ENCODE results near the gene POLR3E. TPM values are rescaled to one million over a fixed set of nuclear protein-coding genes. Genes with fewer than 3 reads are reported as not detected.
A peak's percentile ranks its signal among the peaks of the same experiment; 100 is the strongest.

POLR3E gene
- total RNA-seq, 1 donor from 2014 or later, result 97.1 TPM

DNA sequence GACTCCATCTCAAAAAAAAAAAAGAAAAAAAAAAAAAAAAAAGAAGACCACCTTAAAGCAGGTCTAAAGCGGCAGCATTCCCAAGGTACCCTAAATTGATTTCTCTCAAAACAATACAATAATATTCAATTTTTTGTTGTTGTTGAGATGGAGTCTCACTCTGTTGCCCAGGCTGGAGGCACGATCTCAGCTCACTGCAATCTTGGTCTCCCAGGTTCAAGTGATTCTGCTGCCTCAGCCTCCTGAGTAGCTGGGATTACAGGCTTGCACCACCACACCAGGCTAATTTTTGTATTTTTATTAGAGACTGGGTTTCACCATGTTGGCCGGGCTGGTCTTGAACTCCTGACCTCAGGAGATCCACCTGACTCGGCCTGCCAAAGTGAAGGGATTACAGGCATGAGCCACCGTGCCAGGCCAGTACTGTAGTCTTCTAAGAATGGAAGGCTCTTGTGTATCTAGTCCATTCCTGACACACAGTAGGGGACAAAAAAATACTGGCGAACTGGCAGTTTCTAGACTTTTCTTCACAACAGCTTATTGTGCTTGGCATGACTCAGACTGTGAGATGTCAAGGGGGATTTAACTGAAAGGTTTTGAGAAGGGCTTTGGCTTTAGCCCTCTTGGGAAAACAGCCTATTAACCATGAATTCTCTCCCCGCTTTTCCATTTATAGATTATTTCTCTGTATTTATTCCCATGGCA lies 59.9 kb downstream of the POLR3E start:
- H3K27me3 Mint-ChIP-seq, result no peaks in the 10 kb centered on the region
- peak overlapping the region; percentile 58 for H3K4me3 Mint-ChIP-seq
- peak; percentile 51 for ATAC-seq (ENCODE audit: low read depth)
- H3K27ac Mint-ChIP-seq, result peak overlapping the region; percentile 77
- DNase-seq, result no peak
- ChIA-PET CTCF (interaction anchor here (0.9 kb wide), 1 partner anchor 38 kb away, joined by 3 read pairs; no protein-coding TSS in a partner anchor), POLR2A (interaction anchor here (0.6 to 1.1 kb wide), 2 partner anchors 17 to 551 kb away, joined by 3 to 4 read pairs; no protein-coding TSS in a partner anchor)
- peaks cover 31% of the 10 kb centered on the region for H3K4me1 Mint-ChIP-seq
- H3K9me3 Mint-ChIP-seq, result no peaks in the 10 kb centered on the region
- H3K36me3 Mint-ChIP-seq (ENCODE audit: low read depth), result peaks cover 4% of the 10 kb centered on the region
- TF ChIP-seq, protein P1, sequence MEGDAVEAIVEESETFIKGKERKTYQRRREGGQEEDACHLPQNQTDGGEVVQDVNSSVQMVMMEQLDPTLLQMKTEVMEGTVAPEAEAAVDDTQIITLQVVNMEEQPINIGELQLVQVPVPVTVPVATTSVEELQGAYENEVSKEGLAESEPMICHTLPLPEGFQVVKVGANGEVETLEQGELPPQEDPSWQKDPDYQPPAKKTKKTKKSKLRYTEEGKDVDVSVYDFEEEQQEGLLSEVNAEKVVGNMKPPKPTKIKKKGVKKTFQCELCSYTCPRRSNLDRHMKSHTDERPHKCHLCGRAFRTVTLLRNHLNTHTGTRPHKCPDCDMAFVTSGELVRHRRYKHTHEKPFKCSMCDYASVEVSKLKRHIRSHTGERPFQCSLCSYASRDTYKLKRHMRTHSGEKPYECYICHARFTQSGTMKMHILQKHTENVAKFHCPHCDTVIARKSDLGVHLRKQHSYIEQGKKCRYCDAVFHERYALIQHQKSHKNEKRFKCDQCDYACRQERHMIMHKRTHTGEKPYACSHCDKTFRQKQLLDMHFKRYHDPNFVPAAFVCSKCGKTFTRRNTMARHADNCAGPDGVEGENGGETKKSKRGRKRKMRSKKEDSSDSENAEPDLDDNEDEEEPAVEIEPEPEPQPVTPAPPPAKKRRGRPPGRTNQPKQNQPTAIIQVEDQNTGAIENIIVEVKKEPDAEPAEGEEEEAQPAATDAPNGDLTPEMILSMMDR (IDR thresholded peaks at IDR 0.05), result no peak
- intact Hi-C loops (cut with micrococcal nuclease), result no loop called here

DNA sequence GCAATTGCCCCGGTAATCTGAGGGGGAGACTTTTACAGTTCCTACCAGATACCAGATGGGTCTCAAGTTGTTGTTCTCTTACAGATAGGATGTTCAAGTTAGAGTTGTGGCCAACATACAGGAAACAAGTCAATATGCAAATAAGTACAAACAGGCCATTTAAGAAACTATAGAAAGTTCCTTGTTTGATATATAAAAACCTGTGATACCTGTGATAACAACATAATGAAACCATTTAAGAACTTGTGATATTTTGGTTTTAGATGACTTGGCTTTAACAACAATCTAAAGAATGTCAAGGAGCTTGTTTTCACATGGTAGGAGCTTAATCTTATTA lies 60.4 kb downstream of the POLR3E start:
- ATAC-seq (ENCODE audit: low read depth) (peak; percentile 70), DNase-seq (no peak)
- Mint-ChIP-seq H3K9me3 (no peaks in the 10 kb centered on the region), H3K4me1 (peaks cover 31% of the 10 kb centered on the region), H3K36me3 (ENCODE audit: low read depth) (peaks cover 8% of the 10 kb centered on the region), H3K27me3 (no peaks in the 10 kb centered on the region), H3K27ac (peak overlapping the region; percentile 77), H3K4me3 (peak overlapping the region; percentile 58)
- TF ChIP-seq, protein P1 (IDR thresholded peaks at IDR 0.05), result no peak
- ChIA-PET CTCF (interaction anchor here (0.9 kb wide), 1 partner anchor 39 kb away, joined by 3 read pairs; no protein-coding TSS in a partner anchor), POLR2A (interaction anchor here (1.1 kb wide), 1 partner anchor 16 kb away, joined by 3 read pairs; no protein-coding TSS in a partner anchor)
- intact Hi-C loops (cut with micrococcal nuclease), result no loop called here

DNA sequence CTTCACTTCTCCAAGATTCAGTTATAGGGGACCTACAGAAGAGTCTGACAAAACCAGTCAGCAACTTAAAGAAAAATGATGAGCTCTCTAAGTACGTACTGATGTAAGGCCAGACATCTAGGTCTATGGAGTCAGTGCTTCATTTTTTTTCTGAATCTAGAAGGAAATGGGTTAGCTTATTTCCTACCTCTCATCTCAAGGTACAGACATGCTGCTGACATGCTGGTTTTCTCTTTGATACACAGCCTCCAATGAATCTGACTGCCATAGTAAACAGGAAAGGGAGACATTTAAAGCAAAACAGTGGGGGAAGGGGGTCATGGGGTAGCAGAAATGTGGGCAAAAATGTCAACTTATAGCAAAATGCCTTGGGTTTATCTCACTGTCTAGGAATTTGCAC lies 60.8 kb downstream of the POLR3E start:
- Mint-ChIP-seq H3K9me3 (no peaks in the 10 kb centered on the region), H3K27me3 (no peaks in the 10 kb centered on the region), H3K27ac (peak overlapping the region; percentile 77), H3K4me1 (peaks cover 31% of the 10 kb centered on the region), H3K4me3 (no peak overlapping the region), H3K36me3 (ENCODE audit: low read depth) (peaks cover 11% of the 10 kb centered on the region)
- intact Hi-C loops (cut with micrococcal nuclease), result no loop called here
- DNase-seq, result no peak
- POLR2A ChIA-PET, result interaction anchor here (1.1 kb wide), 1 partner anchor 16 kb away, joined by 3 read pairs; no protein-coding TSS in a partner anchor
- ATAC-seq (ENCODE audit: low read depth), result no peak
- CTCF ChIA-PET, result interaction anchor here (0.9 kb wide), 1 partner anchor 39 kb away, joined by 3 read pairs; no protein-coding TSS in a partner anchor
- TF ChIP-seq, protein P1 (IDR thresholded peaks at IDR 0.05), result no peak

DNA sequence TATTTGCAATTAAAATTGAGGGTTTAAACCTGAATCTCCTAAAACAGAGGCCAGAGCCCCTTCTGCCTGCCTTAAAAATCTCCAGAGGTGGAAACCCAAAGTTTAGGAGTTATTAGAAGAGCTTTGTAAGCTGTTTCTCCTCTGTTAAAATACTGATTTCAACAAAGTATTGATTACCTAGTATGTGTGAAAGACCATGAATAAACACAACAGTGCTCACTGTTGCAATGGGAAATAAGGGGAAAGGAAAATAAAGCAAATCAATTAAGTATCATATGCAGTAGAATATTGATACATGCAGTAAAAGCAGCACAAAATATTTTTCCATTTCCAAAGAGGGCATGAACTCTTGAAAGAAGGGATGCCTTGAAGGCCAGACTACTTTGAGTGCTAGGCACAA lies 62.5 kb downstream of the POLR3E start:
- H3K4me1 Mint-ChIP-seq, result peaks cover 24% of the 10 kb centered on the region

More for the DNA sequence above, 62.5 kb downstream of the POLR3E start:
- POLR2A ChIA-PET, result no interaction called here
- DNase-seq (no peak), ATAC-seq (ENCODE audit: low read depth) (no peak)
- no peaks in the 10 kb centered on the region for H3K9me3 Mint-ChIP-seq
- intact Hi-C loops (cut with micrococcal nuclease), result no loop called here
- peaks cover 26% of the 10 kb centered on the region for H3K36me3 Mint-ChIP-seq (ENCODE audit: low read depth)
- TF ChIP-seq, protein P1 (IDR thresholded peaks at IDR 0.05), result no peak
- CTCF ChIA-PET, result no interaction called here
- H3K27me3 Mint-ChIP-seq, result no peaks in the 10 kb centered on the region
- H3K4me3 Mint-ChIP-seq, result no peak overlapping the region
- no peak overlapping the region for H3K27ac Mint-ChIP-seq

Measured in activated B cell treated with CpG ODN at 0.5 μM for 24 hours (primary cell).